Activated T-cell treated with anti-CD3 and anti-CD28 coated beads, Interleukin-2, amount 50 U/mL, for 48 hours (primary cell): ENCODE measurements around the gene PTPA.
"Not testable (repeated sequence)": the region's sequence is repeated elsewhere in the genome, so short reads cannot be mapped to it uniquely, and the experiment has no call there.

ENCODE experiments used
- DNase-seq, 2 experiments: peaks; one replicate each; pipeline ENCODE4 v3.0.0-alpha.2; 2020

The PTPA gene

DNA sequence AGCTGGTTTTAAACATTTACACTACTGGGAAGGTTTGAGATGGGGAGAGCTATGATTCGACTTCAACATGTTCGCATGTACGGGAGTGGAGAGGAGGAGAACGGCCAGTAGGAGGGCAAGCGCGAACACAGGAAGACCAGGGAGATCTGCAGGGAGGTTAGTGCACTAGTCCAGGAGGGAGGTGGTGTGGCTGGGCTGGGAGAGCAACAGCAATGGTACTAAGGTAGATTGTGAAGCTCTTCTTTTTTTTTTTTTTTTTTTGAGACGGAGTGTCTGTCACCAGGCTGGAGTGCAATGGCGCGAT, 50.3 kb downstream of the PTPA start:
- DNase-seq: no peak

DNA sequence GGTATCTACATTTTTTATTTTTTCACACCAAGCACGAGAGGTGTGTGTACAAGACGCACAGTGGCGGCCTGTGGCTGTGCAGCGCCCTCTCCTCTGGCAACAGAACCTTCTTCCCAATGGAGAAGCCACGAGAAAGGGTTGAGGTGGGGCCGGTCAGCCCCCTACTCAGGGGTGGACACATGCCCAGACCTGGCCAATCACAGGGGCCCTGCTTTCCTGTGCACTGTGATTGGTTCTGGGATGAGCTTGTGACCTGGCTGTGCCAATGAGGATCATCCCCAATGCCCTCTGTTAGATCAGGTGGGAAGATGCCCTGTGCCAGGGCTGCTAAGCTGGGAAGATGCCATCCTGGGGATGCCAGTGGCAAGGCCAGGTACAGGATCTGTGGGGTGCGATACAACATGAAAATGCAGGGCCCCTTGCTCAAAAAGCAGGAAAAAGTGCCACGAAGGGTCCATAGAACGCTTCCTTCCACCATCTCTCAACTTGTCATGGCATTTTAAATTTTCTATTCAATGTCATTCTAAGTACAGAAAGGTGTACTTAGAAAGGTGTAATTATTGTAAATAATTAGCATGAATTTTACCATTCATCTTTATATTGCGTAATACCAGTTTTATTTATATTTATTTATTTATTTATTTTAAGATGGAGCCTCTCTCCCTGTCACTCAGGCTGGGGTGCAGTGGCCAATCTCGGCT, 51.4 kb downstream of the PTPA start:
- DNase-seq: no peak

DNA sequence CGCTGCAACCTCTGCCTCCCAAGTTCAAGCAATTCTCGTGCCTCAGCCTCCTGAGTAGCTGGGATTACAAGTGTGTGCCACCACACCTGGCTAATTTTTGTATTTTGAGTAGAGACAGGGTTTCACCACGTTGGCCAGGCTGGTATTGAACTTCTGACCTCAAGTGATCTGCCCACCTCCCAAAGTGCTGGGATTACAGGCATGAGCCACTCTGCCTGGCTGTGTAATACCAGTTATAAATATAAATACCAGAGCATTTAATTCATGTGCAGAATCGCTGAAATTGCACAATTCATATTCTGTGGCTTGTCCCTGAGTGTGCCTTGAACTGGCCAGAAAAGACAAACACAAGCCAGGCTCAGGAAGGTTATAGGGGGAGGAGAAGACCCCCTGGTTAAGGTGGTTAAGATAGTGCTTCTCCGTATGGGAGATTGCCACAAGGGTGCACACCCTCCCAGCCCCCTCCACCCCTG, 52.0 kb downstream of the PTPA start:
- DNase-seq: not testable (repeated sequence)

DNA sequence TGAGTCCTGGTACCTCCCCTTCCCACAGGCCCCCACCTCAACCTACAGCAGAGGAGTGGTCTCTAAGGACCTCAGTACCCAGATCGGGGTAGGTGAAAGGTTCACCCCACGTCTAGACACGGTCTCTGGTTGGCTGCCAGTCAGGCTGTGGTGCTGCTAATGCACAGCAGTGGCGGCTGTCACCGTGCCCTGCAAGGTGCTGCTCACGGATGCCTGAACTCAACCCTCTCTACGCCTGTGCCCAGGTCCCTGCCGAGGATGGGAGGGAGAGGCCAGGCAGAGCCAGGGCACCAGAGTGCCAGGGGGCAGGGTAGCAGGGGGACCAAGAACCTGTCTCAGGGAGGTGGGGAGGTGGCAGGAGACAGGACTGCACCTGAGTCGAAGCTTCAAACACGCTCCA, 52.5 kb downstream of the PTPA start:
- DNase-seq: no peak

DNA sequence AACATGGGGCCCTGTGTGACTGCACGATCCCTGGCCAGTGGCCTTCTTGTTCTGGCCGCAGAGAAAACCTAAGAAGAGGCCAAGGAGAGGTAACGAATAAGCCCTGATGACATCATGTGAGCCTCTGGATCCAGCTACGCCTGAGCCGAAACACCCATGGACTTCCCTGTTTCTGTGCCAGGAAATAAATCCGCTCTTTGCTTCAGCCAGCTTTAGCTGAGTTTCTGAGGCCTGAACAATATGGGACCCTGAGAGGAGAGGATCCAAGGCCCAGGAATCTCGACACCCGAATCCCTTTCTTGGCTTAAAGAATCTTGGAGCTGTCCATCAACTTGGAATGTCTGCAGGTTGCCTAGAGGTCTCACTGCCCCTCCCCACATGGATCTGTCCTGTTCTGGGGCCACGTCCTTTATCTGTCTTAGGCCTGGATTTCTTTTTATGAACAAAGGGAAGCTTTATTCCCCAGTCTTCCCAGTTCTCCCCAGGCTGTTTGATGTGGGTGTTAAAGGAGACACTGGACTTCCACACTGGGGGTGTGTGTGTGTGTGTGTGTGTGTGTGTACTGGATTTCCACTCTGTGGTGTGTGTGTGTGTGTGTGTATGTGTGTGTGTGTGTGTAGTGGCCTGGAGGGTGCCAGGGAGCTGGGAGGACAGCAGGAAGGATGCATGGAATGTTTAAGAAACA, 53.2 kb downstream of the PTPA start:
- DNase-seq: no peak

DNA sequence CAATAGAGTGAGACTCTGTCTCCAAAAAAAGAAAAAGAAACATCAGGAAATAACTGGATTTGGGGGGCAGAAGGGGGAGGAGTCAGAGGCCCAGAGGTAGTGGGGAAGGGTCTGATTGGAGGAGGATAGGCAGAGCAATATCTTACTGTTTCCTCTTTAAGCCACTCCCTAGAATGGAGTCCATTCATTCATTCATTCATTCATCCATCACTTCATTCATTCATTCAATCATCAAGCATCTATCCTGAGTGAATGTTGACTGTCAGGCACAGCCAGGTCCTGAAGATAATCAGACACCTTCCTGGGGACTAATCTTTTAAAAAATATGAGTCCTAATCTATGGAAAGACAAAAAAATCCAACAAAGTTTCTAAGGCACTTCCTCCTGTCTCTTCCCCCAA, 54.0 kb downstream of the PTPA start:
- DNase-seq: no peak

DNA sequence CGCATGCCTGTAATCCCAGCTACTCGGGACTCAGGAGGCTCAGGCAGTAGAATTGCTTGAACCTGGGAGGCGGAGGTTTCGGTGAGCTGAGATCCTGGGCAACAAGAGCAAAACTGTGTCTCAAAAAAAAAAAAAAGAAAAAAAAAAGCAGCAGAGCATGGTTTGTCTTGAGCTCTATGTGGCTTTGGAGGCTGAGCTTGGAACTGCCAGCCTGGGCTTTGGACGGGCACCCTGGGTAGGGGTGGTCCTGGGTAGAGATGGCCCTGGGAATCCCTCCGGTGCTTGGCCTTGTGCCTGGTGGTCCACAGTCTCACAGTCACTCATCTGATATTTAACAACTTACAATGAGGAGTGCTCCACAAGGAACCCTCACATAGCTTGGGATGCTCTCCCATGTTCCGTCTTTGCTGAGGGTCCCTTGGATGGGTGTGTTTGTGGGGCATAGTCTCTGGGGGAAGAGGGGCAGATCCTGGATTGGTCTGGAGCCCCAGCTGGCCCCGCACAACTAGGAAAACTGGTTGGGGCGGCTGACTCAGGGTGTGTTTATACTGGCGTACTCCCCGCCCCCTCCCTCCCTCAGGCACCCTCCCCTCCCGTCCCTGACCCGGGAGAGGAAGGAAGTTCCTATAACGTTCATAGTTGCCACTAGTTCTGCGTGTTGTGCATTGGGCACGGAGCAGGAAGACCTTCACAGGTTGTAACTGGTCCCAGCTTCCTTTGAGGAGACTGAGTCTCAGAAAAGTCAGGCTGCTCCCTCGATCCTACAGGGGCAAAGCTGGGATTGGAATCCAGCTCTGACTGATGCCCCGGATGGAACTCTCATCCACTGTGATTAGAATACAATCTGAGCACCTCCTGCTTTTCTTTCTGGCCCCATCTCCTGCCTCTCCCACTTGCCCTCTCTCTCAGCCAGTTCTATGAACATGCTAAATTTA, 55.7 kb downstream of the PTPA start:
- peak in 1 of 2 experiments; percentile 33 for DNase-seq

DNA sequence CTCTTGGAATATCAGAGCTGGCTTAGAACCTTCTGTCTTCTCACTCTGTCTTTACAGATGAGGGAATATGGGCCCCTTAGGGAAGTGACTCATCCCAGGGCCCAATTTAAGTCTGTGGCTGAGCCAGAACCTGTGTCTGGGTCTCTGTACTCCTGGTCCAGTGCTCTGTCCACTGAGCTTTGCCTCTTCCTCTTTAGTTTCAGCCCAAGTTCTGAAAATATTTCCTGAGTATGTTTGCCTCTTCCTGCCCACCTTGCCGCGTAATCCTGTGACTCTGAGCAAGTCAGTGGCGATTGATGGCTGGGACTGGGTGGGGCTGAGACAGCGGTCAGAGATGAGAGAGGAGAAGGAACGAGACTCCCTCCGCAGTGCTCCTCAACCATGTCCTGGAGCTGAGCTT, 59.0 kb downstream of the PTPA start:
- DNase-seq: peak in 1 of 2 experiments; percentile 34

DNA sequence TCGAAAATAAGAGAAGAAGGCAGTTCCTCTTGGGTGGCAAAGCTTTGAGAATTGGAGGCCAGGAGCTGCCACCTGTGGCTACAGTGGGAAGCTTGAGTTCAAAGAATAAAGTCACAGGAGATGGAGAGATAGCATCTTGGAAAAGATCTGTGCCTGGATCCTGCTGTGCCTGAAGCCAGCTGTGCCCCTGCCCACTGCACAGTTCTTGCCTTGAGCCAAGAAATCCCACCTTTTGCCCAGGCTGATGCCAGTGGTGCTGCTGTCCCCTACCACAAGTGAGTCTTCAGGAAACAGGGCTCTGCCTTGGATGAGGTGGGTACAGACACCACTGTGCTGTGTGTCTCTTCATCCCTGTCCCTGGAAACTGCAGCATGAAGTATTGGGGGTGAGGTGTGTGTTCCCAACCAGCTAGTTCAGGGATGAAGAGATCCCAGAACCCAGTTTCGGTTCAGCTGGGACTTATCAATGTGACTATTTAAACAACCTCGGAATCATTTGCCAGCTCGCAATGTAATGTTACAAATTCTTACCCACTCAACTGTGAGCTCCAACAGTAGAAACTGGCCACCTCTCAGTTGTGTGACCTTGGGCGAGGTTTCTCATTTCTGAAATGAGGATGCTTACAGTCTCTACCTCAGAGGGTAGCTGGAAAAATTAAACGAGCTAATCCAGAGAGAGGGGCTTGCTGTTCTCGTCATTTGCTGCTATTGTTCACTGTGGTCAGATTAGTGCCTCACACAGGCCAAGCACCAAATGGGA, 61.0 kb downstream of the PTPA start:
- DNase-seq: no peak

DNA sequence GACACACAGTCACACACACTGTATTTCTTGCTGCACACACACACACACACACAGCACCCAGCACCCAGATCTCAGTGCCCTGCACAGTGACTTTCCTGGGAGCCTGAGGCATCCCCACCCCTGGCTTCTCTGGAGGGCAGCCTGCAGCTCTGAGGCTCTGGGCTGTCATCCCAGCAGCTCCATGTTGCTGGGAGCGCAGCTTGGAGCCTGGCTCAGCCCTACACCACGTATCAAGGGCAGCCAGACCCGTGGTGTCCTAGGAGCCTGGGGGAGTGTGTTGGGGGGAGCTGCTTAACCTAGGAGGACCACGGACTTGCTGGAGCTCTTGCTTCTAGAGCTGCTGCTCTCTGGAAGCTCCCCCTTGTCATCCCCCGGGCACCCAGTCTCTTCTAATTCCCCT, 61.6 kb downstream of the PTPA start:
- no peak for DNase-seq

DNA sequence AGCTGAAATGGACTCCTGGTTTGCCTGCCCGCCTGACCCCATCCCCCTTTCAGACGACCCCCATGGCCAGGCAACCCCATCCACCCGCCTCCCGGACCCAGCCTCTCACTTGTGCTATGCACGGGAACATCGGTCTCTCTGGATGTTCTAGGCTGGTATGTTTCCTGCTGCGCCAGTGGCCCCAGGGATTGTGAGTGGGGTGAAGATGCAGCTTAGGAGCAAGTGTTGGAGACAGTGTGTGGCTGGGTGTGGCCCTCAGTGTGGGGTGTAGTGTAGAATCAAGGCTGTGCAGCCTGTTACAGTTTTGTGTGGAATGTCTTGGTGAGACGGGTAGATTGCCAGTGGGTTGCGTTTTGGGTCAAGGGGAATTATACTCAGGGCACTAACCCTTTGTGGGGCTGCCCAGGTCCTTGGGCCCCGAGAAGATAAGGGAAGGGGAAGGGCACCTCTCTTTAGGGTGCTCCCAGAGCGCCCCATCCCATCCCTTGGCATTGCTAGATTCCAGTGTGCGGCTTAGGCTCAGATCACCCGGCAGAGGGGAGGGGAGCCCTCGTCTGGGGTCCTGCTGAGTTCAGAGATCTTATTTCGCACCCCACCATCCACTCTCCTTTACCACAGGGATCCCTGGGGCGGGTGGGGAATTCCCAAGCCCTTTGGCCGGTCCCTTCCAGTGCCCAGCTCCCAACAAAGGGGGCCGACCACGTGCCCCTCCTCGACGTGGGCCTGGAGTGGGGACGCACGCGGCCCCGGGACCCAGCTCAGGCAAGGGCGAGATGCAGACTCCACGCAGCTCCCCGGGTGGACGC, 62.3 kb downstream of the PTPA start:
- DNase-seq: no peak

DNA sequence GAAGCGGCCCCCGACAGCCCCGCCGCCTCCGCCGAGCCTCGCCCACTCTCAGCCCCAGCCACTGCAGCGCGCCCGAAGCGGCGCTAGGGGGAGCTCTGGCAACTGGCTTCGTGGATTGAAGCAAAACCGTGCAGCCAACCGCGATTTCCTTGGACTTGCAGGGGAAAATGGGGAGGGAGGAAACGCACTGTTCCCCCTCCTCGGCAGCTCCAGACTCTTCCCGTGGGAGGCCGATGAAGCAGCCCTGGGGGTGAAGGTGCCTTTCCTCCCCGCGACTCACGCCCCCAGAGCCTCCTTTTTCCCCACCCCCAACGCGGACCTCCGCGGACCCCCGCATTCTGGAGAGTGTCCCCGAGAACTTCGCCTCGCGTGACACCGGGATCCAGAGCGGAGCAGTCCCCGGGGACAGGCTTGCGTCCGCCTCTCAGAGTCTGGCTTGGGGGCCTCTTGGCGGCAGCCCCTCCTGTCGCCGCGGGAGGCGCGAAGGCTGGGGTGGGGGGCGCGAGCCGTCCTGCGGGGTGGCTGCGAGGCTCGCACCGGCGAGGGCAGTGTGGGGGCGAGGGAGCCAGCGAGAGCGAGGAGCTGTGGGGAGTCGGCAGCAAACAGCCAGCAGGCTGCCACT, 63.0 kb downstream of the PTPA start:
- DNase-seq: peak; percentile 91 to 93

DNA sequence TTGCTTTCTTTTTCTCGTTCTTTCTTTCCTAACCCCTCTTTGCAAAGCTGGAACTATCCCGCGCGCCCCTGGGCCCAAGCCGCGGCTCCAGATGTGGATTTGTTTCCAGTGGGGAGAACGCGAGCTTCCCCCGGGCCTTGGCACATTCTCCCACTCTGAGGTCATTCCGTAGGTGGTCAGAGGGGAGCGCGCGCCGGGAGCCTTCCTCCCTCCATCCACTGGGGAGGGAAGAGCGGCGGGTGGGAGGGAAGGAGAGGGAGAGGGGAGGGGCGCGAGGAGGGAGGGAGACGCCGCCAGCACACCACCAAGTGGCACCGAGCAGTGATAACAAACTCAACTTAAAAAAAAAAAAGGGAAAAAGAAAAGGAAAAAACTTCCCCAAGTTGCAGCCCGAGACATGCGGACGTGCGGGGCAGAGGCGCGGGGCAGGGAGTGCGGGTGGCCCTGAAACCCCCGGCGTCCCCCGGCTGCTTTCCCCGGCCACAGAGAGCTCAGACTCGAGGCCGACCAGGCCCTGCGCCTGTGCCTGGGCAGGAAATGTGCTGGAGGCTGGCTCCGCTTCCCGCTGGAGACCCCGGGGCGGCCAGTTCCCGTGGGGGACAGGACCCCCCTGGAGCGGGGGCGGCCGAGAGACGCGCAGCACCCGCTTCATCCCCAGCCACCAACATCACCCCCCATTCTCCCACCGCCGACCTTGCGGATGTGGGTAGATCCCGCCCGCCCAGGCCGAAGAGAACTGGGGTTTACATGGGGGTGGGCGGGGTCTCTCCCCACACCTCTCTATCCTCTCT, 63.7 kb downstream of the PTPA start:
- DNase-seq: peak; percentile 43 to 58

DNA sequence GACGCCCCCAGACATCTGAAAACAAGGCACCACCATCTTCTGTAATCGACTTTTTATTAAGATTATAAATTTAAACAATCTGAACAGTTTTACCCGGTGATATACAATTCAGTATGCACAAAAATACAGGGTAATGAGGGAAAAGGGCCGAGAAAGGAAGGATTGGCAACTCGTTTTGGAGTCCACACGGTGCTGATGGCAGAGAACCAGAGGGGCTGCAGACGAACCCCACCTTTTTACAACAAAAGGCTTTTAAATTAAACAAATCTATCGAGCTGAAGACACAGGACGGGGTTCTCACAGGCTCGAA, 64.3 kb downstream of the PTPA start:
- no peak for DNase-seq

DNA sequence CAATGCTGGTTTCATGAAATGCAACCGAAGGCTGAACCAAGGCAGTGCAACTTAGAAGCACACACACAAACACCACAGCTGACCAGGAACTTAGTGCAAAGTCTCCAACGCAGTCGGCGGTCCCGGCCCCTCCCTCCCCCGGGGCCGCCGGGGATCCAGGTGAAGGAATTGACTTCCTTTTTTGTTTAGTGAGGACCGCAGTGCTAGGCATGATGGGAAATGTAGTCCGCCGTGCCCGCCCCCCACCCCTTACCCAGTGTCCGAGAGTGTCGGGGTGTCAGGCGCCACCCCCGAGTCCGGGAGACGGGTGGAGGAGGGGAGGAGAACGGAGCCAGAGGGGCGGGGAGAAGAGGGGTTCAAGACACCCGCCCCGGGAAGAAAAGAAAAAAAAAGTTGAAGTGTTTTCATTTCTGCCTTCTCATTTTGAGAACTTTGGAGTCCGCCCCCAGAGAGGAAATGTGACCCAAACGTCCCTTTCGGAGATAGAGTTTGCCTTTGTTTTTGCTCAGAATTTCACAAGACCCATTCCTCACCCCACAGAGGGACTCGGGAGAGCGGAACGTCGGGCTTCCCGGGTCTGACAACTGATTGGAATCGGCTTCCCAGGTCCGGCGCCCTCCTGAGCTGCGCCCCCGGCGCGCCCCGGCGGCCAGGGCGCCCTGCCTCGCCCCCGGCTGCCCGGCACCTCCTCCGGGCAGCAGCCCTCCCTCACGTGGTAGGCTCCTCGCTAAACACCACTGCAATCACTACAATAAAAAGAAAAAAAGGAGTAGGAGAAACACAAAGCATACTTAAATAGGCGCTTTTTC, 64.8 kb downstream of the PTPA start:
- DNase-seq: peak; percentile 78 to 84

DNA sequence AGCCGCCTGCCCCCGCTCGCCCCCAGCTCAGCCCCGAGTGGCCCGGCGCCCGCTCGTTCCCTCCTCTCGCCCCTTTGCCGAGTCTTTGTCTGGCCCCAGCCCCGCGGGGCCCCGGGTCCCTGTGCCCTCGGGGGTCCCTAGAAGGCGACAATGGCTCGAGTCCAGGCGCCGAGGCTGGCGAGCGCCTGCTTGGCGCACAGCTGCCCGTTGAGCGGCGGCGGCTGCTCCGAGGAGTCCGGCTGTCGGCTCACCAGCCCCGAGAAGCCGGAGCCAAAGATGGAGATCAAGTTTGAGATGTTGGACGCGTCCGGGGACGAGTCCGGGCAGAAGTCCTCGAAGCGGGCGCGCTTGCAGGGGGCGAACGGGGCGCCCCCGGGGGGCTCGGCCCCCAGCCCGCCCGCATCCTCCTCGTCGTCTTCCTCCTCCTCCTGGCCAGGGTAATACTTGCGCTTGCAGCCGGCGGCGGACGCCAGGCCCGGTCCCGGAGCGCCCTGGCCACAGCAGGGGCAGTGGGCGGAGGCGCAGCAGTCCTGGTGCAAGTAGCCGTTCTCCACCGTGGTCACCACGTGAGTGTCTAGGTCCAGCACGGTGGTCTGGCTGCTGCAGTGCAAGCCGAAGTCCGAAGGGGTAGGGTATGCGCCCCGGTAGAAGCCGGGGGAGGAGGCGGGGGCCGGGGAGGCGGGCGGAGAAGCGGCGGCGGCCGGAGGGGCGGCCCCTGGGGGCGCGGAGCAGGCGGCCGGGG, 65.7 kb downstream of the PTPA start:
- DNase-seq: peak; percentile 47 to 59

DNA sequence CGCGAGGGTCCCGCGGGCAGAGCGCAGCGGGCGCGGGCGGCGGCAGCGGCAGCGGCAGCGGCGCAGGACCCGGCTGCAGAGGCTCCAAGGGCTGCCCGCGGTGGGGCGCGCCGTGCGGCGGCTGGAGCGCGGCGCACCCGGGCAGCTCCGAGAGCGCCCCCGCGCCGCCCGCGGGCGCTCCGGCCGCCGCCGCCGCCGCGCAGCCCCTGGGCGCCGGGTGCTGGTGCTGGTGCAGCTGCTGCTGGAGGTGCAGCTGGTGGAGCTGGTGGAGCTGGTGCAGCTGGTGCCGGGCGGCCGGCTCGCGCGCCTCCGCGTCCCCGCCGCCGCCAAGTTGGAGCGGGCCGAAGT, 66.2 kb downstream of the PTPA start:
- no peak for DNase-seq

DNA sequence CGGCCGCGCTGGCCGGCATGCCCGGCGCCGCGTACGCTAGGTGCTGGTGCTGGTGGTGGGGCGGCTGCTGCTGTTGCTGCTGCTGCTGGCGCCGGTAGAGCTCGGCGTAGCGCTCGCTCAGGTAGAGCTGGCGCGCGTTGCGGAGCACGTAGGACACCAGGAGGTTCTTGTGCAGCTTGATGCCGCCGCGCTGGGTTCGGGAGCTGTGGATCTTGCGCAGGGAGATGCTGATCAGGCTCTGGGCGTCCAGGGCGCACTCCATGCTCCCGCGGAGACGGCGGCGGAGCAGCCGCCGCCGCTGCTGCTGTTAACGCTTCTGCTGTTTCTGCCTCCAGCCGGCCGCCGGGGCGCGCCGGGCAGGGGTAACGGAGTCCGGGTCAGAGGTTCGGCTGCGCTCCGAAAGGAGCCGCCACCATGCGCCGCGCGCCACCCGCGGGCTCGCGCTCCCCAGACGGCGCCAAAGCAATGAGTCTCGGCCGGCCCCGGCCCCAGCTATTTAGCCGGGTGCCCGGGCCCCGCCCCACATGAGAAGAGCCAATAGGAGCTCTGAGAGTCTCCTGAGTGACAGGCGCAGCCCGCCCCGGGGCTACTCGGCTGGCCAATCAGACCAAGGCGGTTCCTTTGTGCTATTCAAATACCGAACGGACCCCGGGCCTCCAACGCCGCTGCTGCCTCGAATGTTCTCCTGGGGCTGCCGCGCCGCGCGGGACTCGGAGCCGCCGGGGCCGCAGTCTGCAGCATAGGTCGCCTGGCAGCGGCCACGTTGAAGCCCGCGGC, 66.8 kb downstream of the PTPA start, which contains the start of gene IER5L:
Gene IER5L, minus strand, starts transcription at position 471 of the 777 bp plus-strand sequence. Its CDS starts 209 bp downstream, at position 262.
- DNase-seq: peak; percentile 96 to 97
